Liver (tissue), 9 donors: ENCODE results near the gene ALDH1B1. TPM values are rescaled to one million over a fixed set of nuclear protein-coding genes. Genes with fewer than 3 reads are reported as not detected.

Source experiments
- DNase-seq: peaks from one replicate; pipeline ENCODE4 v3.0.0-alpha.2; 2017; ENCODE audit warnings: low spot score
- H3K27ac ChIP-seq, 2 donors: one replicate each; pipeline ENCODE4 v1.7.0; 2013; ENCODE audit warnings: inconsistent platforms in 2 of 2, low read length in 2 of 2, control low read depth in 1 of 2, low read depth in 1 of 2, mild to moderate bottlenecking in 1 of 2
- H3K27me3 ChIP-seq, 4 donors: one replicate each; pipeline versions ENCODE4 v1.6.1 to v1.7.0; 2013; ENCODE audit warnings: low read length in 3 of 4, inconsistent platforms in 1 of 4, mild to moderate bottlenecking in 1 of 4, moderate library complexity in 1 of 4; ENCODE audit not compliant: control insufficient read depth in 4 of 4, insufficient read depth in 4 of 4
- H3K36me3 ChIP-seq, 4 donors: one replicate each; pipeline versions ENCODE4 v1.6.1 to v1.7.0; 2013; ENCODE audit warnings: low read length in 3 of 4, mild to moderate bottlenecking in 3 of 4, low read depth in 1 of 4, moderate library complexity in 1 of 4; ENCODE audit not compliant: control insufficient read depth in 4 of 4, insufficient read depth in 3 of 4
- H3K4me1 ChIP-seq, 4 donors: one replicate each; pipeline versions ENCODE4 v1.6.1 to v1.7.0; 2013; ENCODE audit warnings: low read length in 3 of 4, mild to moderate bottlenecking in 3 of 4, moderate library complexity in 1 of 4; ENCODE audit not compliant: control insufficient read depth in 4 of 4, insufficient read depth in 4 of 4
- H3K4me3 ChIP-seq, 3 donors: one replicate each; pipeline versions ENCODE4 v1.6.1 to v1.7.0; 2013; ENCODE audit warnings: low read length in 3 of 3, control low read depth in 1 of 3, low read depth in 1 of 3, mild to moderate bottlenecking in 1 of 3
- H3K9ac ChIP-seq, 2 donors: one replicate each; pipeline ENCODE4 v1.7.0; 2013; ENCODE audit warnings: low read length in 2 of 2, mild to moderate bottlenecking in 2 of 2, moderate library complexity in 2 of 2, control low read depth in 1 of 2, low read depth in 1 of 2
- H3K9me3 ChIP-seq, 4 donors: one replicate each; pipeline versions ENCODE4 v1.6.1 to v1.7.0; 2013; ENCODE audit warnings: low read length in 3 of 4; ENCODE audit not compliant: control insufficient read depth in 4 of 4
- ATF3 ChIP-seq: IDR thresholded peaks from 2 replicates; pipeline ENCODE4 v1.6.1; 2016; ENCODE audit warnings: antibody characterized with exemption
- FOXA1 ChIP-seq: IDR thresholded peaks from 2 replicates; pipeline ENCODE4 v1.6.1; 2016; ENCODE audit warnings: antibody characterized with exemption
- FOXA2 ChIP-seq: IDR thresholded peaks from 2 replicates; pipeline ENCODE4 v1.6.1; 2016; ENCODE audit warnings: antibody characterized with exemption
- HNF4A ChIP-seq, 2 donors: conservative IDR thresholded peaks; 2 replicates each; pipeline ENCODE4 v1.6.1; 2016; ENCODE audit warnings: antibody characterized with exemption in 2 of 2, mild to moderate bottlenecking in 2 of 2
- JUND ChIP-seq, 2 donors: IDR thresholded peaks; 2 replicates each; pipeline ENCODE4 v1.6.1; 2016; ENCODE audit warnings: antibody characterized with exemption in 2 of 2
- SP1 ChIP-seq: IDR thresholded peaks from 2 replicates; pipeline ENCODE4 v1.6.1; 2018; ENCODE audit warnings: antibody characterized with exemption, mild to moderate bottlenecking
- YY1 ChIP-seq: IDR thresholded peaks from 2 replicates; pipeline ENCODE4 v1.6.1; 2016; ENCODE audit warnings: antibody characterized with exemption, mild to moderate bottlenecking
- WGBS: extraction: QIAGEN DNeasy Blood & Tissue Kit; methylation state at CpG from one replicate; pipeline ENCODE4 v1.1.7; 2013; 5-methylcytosine and 5-hydroxymethylcytosine counted together
- polyA plus RNA-seq, 2 donors: library from polyadenylated mRNA; stranded (reverse) in 1 of 2; unstranded in 1 of 2; fragments of 200-250 nt in 1 of 2; fragments of >200 nt in 1 of 2; fragmentation: Nextera tagmentation in 1 of 2; extraction: Ambion mirVana in 1 of 2; gene quantifications; one replicate each; pipeline versions ENCODE4 v1.2.1 to v1.2.3, GENCODE V29; 2013 to 2015
- total RNA-seq, 2 donors: library from RNA; depleted of rRNA; stranded (reverse); fragments of >200 nt; gene quantifications; one replicate each; pipeline ENCODE4 v1.2.3, GENCODE V29; 2014
- TF ChIP-seq, protein P1 (sequence below): fragments of 150-350 bp; IDR thresholded peaks from 2 replicates; pipeline ENCODE4 v1.5.1; 2017; ENCODE audit warnings: improper control_type of control experiment, low read depth, low read length; ENCODE audit not compliant: missing input control
- TF ChIP-seq, protein P2 (sequence below): IDR thresholded peaks from 2 replicates; pipeline ENCODE4 v1.6.1; 2016; ENCODE audit warnings: antibody characterized with exemption, mild to moderate bottlenecking
- TF ChIP-seq, protein P3 (sequence below): IDR thresholded peaks from 2 replicates; pipeline ENCODE4 v1.6.1; 2016; ENCODE audit warnings: antibody characterized with exemption
- TF ChIP-seq, protein P4 (sequence below): IDR thresholded peaks from 2 replicates; pipeline ENCODE4 v1.6.1; 2016; ENCODE audit warnings: antibody characterized with exemption
- donor health status: healthy.
- donor health status: healthy.
- donor health status: healthy.
- donor health status: healthy.
- donor health status: healthy.

Gene ALDH1B1
- total and polyA plus RNA-seq, 4 donors, result 18.9 to 73.9 (median 52.6) TPM

GRCh38 chr9:38372762-38373619, 19.5 kb upstream of the ALDH1B1 start:
- Histone ChIP-seq H3K4me1 (no peaks in the 10 kb centered on the region), H3K27me3 (no peaks in the 10 kb centered on the region), H3K9ac (no peak overlapping the region), H3K36me3 (no peaks in the 10 kb centered on the region), H3K9me3 (no peaks in the 10 kb centered on the region), H3K4me3 (no peak overlapping the region), H3K27ac (no peak overlapping the region)
- 88% methylated on average over 10 of the region's 10 CpGs for WGBS
- DNase-seq, result no peak
- TF ChIP-seq HNF4A (conservative IDR thresholded peaks at IDR 0.05) (no peak), FOXA2 (no peak), FOXA1 (no peak), SP1 (no peak), ATF3 (no peak), YY1 (no peak)
- TF ChIP-seq, protein P1, sequence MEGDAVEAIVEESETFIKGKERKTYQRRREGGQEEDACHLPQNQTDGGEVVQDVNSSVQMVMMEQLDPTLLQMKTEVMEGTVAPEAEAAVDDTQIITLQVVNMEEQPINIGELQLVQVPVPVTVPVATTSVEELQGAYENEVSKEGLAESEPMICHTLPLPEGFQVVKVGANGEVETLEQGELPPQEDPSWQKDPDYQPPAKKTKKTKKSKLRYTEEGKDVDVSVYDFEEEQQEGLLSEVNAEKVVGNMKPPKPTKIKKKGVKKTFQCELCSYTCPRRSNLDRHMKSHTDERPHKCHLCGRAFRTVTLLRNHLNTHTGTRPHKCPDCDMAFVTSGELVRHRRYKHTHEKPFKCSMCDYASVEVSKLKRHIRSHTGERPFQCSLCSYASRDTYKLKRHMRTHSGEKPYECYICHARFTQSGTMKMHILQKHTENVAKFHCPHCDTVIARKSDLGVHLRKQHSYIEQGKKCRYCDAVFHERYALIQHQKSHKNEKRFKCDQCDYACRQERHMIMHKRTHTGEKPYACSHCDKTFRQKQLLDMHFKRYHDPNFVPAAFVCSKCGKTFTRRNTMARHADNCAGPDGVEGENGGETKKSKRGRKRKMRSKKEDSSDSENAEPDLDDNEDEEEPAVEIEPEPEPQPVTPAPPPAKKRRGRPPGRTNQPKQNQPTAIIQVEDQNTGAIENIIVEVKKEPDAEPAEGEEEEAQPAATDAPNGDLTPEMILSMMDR, result no peak
- TF ChIP-seq, protein P2, sequence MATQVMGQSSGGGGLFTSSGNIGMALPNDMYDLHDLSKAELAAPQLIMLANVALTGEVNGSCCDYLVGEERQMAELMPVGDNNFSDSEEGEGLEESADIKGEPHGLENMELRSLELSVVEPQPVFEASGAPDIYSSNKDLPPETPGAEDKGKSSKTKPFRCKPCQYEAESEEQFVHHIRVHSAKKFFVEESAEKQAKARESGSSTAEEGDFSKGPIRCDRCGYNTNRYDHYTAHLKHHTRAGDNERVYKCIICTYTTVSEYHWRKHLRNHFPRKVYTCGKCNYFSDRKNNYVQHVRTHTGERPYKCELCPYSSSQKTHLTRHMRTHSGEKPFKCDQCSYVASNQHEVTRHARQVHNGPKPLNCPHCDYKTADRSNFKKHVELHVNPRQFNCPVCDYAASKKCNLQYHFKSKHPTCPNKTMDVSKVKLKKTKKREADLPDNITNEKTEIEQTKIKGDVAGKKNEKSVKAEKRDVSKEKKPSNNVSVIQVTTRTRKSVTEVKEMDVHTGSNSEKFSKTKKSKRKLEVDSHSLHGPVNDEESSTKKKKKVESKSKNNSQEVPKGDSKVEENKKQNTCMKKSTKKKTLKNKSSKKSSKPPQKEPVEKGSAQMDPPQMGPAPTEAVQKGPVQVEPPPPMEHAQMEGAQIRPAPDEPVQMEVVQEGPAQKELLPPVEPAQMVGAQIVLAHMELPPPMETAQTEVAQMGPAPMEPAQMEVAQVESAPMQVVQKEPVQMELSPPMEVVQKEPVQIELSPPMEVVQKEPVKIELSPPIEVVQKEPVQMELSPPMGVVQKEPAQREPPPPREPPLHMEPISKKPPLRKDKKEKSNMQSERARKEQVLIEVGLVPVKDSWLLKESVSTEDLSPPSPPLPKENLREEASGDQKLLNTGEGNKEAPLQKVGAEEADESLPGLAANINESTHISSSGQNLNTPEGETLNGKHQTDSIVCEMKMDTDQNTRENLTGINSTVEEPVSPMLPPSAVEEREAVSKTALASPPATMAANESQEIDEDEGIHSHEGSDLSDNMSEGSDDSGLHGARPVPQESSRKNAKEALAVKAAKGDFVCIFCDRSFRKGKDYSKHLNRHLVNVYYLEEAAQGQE, result no peak
- TF ChIP-seq, protein P3, sequence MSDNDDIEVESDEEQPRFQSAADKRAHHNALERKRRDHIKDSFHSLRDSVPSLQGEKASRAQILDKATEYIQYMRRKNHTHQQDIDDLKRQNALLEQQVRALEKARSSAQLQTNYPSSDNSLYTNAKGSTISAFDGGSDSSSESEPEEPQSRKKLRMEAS, result no peak

GRCh38 chr9:38373679-38374078, 18.8 kb upstream of the ALDH1B1 start:
- no peak for DNase-seq
- H3K4me3 ChIP-seq, result no peak overlapping the region
- no peaks in the 10 kb centered on the region for H3K4me1 ChIP-seq
- H3K27ac ChIP-seq, result no peak overlapping the region
- H3K27me3 ChIP-seq, result no peaks in the 10 kb centered on the region
- H3K36me3 ChIP-seq, result no peaks in the 10 kb centered on the region
- no peaks in the 10 kb centered on the region for H3K9me3 ChIP-seq
- H3K9ac ChIP-seq, result no peak overlapping the region
- 81% methylated on average over 3 of the region's 3 CpGs for WGBS
- TF ChIP-seq SP1 (no peak), JUND (IDR thresholded peaks at IDR 0.05) (no peak)
- TF ChIP-seq, protein P4, sequence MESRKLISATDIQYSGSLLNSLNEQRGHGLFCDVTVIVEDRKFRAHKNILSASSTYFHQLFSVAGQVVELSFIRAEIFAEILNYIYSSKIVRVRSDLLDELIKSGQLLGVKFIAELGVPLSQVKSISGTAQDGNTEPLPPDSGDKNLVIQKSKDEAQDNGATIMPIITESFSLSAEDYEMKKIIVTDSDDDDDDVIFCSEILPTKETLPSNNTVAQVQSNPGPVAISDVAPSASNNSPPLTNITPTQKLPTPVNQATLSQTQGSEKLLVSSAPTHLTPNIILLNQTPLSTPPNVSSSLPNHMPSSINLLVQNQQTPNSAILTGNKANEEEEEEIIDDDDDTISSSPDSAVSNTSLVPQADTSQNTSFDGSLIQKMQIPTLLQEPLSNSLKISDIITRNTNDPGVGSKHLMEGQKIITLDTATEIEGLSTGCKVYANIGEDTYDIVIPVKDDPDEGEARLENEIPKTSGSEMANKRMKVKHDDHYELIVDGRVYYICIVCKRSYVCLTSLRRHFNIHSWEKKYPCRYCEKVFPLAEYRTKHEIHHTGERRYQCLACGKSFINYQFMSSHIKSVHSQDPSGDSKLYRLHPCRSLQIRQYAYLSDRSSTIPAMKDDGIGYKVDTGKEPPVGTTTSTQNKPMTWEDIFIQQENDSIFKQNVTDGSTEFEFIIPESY, result no peak
